ENCODE results near the gene CBY3.
A peak's percentile ranks its signal among the peaks of the same experiment; 100 is the strongest.
"Not testable (repeated sequence)": the region's sequence is repeated elsewhere in the genome, so short reads cannot be mapped to it uniquely, and the experiment has no call there.

The CBY3 gene
- 0.20 to 0.39 reads per million in 2 donors for total RNA-seq

- no peak for DNase-seq
Measured at GRCh38 chr5:179680780-179681401, at the start of gene CBY3. TSS of gene CBY3 (minus strand) at chr5:179681034. CDS start at chr5:179680918, 116 bp downstream.

GRCh38 chr5:179730356-179730755 lies 49.5 kb upstream of the CBY3 start:
- no peak for DNase-seq

DNA sequence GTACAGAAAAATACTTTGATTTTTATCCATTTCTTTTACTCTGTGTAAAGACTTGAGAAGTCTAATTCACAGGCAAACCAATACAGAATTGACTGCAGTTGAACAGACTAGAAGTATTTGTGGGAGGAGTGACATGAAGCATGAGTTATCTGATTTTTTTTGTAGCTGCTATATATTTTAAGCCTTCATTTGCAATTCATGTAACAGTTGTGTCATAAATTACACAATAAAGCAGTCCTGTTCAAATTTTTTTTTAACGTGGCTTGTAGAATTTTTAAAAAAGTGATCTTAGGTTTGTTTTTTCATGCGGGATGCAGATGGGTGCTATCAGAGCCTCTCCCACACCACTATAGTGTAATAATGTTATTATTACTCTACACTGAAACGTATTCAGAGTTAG lies 48.9 kb upstream of the CBY3 start:
- no peak for DNase-seq

- DNase-seq, result no peak
Measured at GRCh38 chr5:179729303-179729702, 48.5 kb upstream of the CBY3 start.

DNA sequence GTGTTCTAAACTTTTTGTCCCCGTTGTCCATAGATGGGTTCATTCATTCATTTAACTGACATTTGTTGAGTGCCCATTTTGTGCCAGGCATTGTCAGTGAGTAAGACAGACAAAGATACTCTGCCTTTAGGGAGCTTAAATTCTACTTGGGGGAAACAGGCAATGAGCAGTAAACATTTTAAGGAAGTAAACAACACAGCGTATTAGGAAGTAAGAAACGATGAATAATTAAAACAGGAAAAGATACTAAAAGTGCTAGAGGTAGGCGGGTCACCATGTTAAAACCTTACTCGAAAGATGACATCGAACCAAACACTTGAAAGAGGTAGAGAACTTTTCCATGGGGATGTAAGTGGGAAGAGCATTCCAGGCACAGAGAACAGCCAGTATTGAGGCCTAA lies 46.3 kb upstream of the CBY3 start:
- no peak for DNase-seq

DNA sequence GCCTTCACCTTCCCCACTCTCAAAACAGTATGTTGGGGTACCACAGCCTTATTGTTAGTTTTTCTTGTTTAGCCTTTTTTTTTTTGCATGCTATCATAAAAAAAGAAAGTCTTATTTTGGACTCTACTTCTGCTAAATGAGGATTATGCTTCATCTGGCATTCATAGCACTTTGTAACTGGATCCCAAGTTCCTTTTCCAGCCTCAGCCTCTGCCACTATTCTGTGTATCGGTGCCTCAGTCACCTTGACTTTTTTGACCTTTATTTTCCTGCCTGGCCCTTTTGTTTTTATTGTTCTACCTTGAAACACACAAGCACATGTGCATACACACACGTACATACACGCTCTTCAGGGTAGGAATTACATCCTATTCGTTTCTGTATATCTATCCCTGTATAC lies 43.3 kb upstream of the CBY3 start:
- DNase-seq, result no peak

GRCh38 chr5:179720222-179720621 lies 39.4 kb upstream of the CBY3 start:
- DNase-seq, result no peak

GRCh38 chr5:179716286-179716685 lies 35.5 kb upstream of the CBY3 start:
- DNase-seq, result no peak

DNA sequence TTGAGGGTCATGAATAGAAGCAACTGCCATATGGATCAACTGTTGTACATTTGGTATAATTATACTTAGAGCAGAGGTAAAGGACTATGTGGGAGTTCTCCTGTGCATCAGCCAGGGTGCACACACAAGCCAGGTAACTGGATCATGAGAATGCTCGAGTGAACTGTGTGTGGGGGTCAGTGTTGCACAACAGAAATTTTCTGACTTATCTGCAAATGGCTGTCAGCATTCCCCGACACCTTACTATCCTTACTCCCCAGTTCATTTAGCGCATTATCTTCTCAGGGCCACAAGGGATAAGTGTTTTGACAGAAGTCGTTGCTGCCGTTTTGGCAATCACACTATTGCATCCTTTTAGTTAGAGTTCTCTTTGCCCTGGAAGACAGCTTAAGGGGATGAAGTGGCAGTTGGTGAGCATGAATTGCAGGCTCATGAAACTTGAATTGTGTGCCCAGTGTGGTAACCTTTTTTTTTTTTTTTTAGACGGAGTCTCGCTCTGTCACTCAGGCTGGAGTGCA lies 19.6 kb upstream of the CBY3 start:
- no peak for DNase-seq

- no peak for DNase-seq
Measured at GRCh38 chr5:179699616-179700237, 18.9 kb upstream of the CBY3 start.

- no peak for DNase-seq
Measured at GRCh38 chr5:179698935-179699615, 18.2 kb upstream of the CBY3 start, which contains the start of gene CANX. TSS of gene CANX (plus strand) at chr5:179698967. CDS start at chr5:179705682, 6,715 bp downstream.

GRCh38 chr5:179697993-179698934 lies 17.4 kb upstream of the CBY3 start:
- peak; percentile 99 for DNase-seq

- not testable (repeated sequence) for DNase-seq
Measured at GRCh38 chr5:179697543-179697942, 16.7 kb upstream of the CBY3 start.

DNA sequence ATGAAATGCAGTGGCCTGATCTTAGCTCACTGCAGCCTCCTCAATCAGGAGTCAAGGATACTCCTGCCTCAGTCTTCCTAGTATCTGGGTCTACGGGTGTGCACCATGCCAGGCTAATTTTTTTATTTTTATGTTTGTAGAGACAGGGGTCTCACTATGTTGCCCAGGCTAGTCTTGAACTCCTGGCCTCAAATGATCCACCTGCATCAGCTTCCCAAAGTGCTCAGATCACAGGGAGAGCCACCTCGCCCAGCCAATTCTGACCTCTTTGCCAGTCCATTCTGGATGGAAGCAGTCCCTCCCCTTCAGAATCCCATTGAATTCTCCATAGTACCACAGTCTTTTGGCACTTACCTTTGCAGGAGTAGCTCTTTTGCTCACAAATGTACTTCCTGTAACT lies 16.3 kb upstream of the CBY3 start:
- DNase-seq, result no peak

DNA sequence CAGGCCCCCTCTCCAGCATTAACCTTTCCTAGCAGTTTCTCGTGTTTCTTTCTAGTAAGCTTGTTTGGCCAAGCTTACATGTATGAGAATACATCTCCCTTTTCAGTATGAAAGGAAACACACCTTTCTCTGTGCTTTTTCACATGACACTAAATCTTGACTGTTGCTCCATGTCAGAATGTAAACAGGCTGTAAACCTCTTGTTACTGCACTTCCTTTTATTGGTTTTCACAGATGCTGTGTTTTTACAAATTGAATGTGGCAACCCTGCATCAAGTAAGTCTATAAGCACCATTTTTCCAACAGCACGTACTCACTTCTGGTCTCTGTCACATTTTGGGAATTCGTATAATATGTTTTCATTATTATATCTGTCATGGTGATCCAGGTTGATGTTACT lies 15.8 kb upstream of the CBY3 start:
- no peak for DNase-seq

- no peak for DNase-seq
Measured at GRCh38 chr5:179694561-179694960, 13.7 kb upstream of the CBY3 start.

DNA sequence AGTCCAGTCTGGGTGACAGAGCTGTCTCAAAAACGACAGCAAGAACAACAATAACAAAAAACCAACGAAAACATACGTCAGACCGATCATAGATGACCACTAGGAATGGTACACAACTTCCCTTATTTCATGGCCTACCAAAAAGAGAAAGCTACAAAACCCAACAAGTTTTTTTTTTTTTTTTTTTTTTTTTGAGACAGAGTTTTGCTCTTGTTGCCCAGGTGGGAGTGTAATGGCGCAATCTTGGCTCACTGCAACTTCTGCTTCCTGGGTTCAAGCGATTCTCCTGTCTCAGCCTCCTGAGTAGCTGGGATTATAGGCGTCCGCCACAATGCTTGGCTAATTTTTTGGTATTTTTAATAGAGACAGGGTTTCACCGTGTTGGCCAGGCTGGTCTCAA lies 8.4 kb upstream of the CBY3 start:
- DNase-seq, result not testable (repeated sequence)

DNA sequence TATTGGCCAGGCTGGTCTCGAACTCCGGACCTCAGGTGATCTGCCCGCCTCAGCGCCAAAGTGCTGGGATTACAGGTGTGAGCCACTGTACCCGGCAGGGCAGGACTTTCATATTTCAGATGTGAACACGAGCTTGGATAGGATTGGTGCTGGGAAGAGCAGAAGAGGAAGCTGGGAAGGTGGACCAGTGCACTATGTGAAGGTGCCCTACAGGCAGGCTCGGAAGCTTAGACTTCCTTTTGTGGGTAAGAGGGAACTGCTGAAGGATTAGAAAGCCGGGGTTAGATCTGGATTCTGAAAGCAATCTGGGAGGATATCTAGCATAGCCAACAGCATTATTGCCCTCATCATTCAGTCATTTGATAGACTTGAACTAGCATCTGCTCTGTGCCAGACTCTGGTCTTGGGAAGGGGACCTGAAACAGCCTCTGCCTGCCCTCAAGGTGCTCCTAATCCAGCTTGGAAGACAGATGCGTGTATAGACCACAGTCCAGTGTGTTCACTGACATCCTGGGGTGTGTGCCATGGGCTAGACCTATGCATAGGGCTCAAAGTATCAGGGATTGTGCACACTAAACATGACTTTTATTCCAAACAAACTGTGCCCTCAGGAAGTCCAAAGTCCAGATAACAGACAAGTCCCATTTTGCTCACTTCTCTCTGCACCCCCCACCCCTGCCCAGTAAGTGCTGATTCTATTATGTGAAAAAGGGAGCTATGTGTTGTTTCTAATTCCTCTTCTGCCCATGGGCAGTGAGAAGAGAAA lies 637 bp downstream of the CBY3 start:
- DNase-seq, result no peak

GRCh38 chr5:179679014-179679674 lies 1.7 kb downstream of the CBY3 start:
- DNase-seq, result peak; percentile 48

GRCh38 chr5:179678223-179679013 lies 2.4 kb downstream of the CBY3 start:
- peak; percentile 95 for DNase-seq
